Stimulated activated CD8-positive, alpha-beta memory T cell treated with anti-CD3 and anti-CD28 coated beads, Interleukin-15, amount 100 ng/mL, for 48 hours (primary cell): ENCODE results near the gene P2RY6.
"Not testable (repeated sequence)": the region's sequence is repeated elsewhere in the genome, so short reads cannot be mapped to it uniquely, and the experiment has no call there.

Experiments
- DNase-seq, 2 donors: peaks; one replicate each; pipeline ENCODE4 v3.0.0-alpha.2; 2020; ENCODE audit warnings: low read depth in 2 of 2

P2RY6 gene

DNA sequence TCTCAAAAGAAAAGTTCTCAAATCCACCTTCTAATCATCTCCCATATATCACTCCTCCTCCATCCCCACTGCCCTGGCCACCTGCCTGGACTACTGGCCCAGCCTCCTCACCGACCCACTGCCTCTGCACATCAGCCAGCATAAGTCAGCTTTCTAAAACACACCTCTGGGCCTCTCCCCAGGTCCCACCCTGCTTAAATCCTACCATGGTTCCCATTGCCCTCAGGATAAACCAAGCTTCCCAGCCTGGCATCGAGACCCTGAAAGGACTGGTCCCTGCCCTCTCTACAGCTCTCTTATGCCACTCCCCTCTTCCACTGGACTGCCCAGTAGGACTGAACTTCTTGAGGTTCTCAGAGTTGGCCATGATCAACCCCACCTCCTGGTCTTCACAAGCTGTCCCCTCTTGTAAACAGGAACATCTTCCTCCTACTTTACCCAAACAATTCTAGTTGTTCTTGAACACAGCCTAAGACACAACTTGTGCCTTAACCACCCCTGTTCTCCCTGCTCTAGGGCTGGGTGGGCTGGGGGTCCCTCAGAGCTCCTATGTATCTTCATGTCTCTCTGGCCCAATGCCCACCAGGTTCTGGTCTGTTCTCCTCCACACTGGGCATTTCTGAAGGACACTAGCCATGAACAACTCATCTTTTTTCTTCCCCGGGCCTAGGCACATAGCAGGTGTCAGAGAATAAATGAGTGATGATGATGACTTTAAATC is 12.6 kb upstream of the P2RY6 start:
- DNase-seq, result no peak

DNA sequence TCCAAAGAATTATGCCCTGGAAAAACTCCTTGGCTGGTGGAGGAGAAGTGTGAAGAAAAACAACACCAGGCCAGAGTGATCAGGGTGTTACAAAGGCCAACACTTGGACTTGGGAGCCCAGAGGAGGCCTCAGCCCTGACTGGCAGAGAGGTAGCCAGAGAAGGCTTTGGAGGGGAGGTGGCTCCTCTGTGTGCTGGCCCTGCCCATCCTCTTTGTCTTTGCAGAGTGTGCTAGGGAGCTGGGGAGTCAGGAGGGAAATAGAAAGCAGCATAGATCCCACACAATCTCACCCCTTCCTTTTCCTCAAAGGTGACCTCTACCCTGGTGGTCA is 12.0 kb upstream of the P2RY6 start:
- no peak for DNase-seq

DNA sequence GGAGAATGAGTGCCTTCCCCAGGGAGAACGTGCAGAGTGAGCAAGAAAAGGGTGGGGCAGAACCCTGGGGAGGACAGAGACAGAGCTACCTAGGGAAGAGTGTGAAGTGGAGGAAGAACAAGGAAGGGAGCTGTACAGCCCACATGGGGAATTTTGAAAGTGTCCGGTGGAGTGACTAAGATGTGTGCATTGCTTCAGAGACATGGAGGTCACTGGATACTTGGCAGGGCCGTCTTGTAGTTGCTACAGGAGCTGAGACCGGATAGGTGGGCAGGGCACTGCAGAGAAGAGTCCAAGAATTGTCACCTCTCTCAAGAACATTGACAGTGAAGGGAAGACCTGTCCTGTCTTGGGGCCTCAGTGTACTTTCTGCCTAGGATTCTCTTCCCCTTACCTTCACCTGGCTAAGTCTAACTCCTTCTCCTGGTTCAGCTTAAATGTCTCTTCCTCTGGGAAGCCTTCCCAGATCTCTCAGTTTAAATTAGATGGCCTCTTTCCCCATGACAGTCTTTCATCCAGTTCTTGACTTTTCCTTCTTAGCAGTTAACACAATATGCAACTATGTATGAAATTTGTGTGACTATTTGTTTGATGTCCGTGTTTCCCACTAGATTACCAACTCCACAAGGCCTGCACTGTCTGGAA is 9.2 kb upstream of the P2RY6 start:
- no peak for DNase-seq

DNA sequence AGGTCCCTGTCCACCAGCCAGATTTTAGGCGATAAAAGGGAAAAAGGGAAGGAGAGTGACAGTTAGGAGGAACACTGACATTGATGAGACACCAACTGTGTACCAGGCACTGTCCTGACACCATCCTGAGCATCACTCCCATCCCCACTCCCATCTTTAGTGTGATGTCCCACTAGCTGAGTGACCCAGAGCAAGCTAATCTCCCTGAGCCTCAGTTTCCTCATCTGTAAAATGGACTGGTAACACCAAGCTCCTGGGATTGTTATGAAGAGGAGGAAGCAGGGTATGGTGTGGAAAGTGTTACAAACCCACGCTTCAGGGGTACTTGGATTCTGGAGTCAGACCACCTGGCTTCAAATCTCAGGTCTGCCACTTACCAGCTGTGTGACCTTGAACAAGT is 8.5 kb upstream of the P2RY6 start:
- DNase-seq, result no peak

DNA sequence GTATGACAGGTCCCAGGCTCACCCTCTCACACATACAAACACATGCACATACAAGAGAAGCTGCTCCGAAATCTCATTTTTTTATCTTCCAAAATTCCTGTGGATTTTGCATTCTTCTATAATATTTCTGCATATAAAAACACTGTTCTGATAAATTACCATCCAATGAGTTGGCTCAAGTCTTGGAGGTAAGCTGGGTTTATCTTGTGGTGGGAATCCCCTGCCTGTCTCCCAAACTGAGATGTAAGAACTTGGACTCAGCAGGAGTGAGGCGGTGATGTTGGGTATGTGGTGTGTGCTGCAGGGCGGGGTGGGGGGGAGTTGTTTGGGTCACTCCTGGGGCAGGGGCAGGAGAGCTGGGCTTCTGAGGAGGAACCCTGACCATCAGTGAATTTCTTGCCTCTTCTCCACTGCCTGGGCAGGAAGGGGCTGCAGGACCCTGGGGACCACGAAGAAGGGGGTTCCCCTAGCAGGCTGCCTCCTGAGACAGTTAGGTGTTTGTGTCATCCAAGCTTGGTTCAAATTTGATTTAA is 6.8 kb upstream of the P2RY6 start:
- DNase-seq, result no peak

DNA sequence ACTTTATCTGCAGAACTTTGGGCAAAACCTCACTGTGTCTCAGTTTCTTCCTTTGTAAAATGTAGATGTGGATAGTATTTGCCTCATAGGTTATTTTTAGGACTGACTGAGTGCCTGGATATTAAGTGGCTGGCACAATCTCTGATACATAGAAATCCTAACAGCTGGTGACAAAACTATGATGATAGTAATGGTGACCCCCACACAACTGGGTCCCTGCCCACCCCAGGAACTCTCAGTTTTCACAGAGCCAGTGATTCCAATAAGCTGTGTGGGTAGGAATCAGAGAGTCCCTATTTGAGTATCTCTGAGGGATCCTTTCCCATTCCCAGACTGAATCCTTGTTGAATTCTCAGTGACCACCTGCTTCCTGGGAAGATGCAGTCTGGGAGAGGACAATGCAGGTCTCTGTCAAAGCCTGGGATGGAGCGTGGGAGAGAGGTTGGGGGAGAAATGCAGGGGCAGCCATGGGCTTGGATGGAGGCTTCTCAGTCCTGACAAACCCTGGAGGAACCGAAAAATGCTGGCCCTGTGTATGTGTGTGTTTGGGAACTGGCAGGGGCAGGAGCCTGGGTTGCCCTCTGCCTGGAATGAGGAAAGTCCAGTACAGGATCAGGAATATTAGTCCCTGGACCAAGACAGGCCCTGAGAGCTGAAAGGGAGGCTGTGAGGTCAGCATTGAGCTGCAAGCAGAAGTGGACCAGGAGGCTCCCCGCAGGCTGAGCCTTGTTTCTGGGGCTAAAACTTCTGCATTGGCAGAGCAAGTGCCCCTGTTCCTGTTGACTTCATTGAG is 6.1 kb upstream of the P2RY6 start:
- DNase-seq, result no peak

DNA sequence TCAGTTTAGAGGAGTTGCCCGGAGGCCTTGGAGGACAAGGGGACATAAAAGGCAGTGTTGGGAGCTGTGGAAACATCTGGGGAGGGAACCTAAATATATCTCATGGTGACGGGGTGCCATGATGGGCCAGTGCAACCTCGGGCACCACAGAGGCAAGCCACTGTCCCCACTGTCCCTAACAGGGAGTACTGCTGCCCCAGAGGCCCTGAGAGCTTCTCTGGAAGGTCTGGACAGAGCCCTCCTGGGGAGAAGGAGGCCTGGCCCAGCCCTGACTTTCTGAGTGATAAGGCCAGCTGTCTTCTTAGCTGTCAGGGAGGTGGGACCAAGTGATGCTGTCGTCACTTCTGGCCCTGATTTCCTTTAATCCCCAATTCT is 5.5 kb upstream of the P2RY6 start:
- no peak for DNase-seq

DNA sequence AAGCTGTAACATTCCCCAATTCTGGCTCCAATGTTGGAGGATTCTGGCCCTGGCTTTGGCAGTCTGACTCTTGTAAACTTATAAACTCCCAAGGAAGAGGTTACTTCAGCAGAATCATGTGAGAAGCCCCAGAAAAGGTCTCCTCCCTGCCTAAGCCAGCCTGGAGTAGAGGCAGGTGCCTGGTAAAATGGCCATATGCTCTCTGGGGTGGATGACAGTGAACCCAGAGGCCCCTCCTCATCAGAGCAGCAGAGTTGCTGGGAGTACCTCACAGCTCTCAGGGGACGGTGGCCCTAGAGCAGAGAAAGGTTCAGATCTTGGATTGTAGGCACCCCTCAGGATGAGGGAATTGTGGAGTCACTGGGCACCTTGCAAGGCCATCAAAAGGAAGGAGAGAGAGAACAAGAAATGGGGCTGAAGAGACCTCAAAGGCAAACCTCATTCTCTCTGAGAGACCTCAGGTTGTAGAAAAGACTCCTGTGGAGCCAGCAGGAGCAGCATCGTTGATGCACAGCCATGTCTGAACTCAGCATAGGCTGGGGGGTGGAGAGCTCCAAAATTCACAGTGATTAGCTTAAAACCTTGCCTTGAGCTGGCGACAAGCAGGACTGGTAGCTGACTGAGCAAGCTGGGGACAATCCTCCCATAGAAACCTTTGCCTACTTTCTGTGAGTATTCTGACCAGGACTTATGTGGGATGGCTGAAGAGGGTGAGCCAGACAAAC is 4.9 kb upstream of the P2RY6 start:
- DNase-seq, result no peak

DNA sequence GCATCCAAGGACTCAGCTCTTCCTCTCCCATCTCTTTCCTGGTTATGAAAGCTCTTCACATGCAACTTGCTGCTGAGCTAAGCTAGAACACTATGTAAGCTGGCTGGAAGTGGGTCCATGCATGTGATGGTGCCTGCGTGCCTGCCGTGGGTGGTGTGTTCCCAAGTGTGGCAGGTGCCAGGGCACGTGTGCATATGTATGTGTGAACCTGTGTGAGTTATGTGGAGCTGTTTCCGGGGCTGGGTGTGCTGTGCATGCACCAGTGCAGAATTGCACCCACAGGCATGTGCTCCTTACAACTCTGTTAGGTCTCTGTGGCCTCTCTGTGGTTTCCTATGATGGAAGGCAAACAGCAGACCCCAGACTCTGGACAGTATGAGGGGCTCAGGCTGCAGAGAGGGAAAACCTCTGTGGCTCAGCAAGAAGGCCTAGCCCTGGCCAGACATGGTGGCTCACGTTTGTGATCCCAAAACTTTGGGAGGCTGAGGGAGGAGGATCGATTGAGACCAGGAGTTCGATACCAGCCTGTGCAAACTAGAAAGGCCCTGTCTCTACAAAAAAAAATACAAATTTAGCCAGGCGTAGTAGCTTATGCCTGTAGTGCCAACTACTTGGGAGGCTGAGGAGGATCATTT is 4.1 kb upstream of the P2RY6 start:
- no peak for DNase-seq

DNA sequence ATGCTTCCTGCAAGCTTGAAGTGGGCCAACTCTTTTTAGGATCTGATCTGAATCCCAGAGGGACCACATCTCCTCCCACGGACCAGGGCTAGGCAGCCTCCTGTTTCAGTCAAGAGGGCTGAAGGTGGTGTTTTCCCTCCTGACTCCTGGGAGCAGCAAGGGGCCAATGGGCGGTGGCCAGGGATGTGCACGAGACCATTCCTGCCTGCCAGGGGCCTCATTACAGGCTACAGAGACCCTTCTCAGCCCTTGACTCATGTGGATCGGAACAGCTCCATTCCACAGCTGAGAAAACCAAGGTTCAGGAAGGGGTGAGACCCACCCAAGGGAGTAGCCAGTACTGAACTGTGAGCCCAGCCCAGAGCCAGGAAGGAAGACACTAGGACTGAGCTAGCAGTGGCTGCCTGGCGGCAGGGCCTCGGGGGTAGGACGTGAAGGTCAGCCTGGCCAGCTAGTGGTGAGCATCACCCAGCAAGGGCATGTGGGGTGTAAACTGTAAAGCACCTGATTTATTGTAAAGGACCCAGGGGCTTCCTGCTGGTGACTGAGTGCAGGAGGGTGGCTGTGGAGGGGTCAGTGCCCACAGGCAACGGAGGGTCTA is 3.4 kb upstream of the P2RY6 start:
- DNase-seq, result no peak

DNA sequence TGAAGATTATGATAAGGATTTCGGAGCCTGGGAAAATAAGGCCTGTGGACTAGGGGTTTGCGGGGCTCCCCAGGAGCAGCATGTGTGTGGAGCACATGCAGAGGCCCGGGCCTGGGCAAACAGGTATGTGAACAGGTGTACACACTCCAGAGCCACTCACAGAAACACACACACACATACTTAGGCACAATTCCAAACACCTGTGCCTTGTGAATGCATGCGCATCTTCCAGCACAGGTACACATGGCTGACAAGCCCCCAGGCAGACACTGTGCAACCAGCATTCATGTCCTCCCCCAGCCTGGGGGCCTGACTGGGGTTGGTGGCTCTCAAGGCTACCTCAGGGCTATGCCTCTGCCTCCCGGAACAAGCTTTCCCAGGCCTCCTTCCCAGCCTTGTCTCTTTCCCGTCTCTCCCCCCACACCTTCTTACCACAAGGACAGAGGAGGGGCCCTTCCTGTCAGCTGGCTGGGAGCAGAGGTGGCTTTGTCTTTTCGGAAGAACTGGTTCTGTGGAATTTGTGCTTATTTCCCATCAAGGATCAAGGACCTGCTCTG is 2.6 kb upstream of the P2RY6 start:
- DNase-seq, result no peak

DNA sequence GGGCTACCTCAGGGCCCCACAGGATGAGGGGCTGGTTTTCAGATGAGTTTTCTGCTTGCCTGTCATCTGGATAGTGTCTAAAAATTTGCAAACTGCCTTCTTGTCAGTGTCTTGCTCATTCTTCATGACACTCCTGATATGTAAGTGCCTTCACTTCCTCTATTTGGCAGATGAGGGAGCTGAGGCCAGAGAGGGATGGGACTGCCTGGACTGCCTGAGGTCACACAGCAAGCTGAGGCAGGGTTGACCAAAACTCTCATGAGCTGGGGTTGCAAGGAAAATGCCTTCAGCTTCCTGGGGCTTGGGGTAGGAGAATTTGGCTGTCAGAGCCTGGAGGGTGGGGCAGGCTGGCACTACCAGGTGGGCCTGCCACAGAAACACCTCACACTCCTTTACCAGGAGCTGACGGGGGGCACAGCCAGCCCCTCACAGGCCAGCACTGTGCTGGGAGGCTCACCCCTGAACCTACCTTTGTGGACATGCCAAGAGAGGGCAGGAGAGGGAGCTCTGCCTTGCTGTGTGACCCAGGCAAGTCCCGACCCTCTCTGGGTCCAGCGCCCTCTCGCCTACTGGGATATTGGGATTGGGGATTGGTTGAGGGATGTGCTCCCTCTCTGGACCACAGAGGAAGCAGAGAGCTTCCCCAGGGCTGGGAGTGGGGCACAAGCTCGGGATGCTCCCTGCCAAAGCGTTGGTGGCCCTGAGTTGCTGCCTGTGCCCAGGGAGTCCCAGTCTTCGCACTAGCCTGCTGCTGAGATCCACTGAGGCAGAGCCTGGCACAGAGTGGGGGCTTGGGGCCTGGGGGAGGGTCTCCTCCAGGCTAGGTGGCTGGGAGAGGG is 1.9 kb upstream of the P2RY6 start:
- no peak for DNase-seq

DNA sequence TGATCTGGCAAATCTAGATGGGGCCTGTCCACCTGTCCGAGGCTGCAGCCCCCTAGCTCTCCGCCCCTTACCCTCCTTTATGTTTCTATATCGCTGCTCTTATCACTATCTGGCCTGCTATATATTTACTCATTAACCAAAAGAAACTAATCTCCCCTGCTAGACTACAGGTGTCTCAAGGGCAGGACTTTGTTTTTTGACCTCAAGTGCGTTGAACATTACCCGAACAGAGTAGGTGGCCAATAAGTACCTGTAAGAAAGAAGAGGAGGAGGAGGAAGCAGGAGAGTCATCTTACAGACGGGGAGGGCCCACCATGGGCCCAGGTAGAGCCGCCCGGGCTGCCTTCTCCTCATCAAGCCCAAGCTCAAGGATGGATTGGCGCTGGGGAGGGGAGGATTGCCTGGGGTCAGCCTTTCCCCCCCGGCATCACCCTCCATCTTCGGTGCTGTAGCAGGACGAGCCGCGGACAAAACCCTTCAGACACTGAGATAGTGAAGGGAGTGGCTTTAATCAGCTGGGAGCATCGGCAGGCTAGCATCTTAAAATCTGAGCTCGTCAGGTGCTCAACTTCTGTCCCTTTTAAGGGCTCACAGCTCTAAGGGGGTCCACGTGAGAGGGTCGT is 1.2 kb upstream of the P2RY6 start:
- DNase-seq, result no peak

DNA sequence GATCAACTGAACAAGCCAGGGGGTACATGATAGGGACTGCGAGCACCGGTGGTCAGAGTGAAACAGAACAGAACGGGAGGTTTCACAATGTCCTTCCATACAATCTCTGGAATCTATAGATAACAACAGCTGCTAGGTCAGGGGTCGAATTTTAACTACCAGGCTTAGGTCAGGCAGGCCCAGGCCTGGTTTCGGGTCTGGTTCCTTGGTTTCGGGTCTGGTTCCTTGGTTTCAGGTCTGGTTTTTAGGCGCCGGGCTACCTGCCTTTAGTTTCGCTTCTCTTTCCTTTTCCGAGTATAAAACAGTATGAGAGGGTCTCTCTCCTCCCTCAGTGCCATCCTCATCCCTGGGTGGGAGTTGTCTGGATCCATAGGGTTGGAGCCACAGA is 666 bp upstream of the P2RY6 start:
- DNase-seq, result not testable (repeated sequence)

DNA sequence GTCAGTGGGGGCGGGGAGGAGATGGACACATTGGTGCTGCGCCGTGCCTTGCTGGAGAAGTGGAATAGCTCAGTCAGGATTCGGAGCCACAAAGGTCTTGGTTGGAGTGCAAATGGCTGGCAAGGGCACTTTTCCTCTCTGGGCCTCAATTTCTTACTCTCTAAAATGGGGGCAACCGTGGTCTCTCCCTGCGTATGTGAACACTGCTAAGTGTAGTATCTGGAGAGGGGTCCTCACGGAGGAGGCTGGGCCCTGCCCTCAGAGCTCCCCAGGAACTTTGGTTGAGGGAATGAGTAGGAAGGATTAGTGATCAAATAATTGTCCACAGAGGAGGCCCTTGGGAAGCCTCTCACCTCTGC is 521 bp downstream of the P2RY6 start:
- no peak for DNase-seq

DNA sequence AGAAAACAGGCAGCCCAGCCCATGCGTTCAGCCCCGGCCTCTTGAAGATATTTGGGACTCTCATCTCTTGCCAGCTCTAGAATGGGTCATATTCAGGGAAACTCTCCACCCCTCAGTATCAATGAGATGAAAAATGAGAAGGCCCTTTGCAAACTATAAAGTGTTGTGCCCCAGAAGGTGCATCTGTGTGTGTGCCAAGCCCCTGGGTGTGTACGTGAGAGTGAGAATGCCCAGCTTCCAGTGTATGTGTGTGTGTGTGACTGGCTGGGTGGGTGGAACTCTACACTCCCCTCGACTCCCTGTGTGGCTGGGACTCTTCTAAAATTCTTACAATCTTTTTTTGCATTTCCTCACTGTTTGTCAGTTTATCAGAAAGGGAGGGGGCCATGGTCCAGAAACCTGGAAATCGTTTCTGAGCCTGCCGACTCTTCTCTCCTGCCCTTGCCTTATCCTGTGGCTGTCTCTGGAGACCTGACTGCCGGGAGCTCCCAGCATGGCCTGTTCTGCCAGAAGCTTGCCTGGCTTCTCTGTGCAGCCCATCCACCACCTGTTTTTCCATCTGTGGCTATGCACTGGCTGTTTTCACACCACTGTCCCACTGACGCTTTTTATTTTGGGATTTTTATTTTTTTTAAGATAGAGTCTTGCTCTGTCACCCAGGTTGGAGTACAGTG is 1.2 kb downstream of the P2RY6 start:
- DNase-seq, result no peak

DNA sequence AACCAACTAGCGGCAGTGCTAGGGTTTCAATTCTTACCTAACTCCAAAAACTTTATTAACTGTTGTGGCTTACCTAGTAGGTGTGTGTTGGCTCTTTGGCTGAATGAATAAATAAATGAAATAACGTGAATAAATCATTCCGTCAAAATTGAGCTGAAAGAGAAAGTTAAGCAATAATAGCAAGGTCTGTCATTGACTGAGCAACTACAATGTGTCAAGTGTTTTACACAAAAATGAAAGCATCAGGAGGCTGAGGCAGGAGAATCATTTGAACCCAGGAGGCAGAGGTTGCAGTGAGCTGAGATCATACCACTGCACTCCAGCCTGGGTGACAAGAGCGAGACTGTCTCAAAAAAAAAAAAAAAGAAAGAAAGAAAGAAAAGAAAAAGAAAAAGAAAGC is 2.1 kb downstream of the P2RY6 start:
- not testable (repeated sequence) for DNase-seq

DNA sequence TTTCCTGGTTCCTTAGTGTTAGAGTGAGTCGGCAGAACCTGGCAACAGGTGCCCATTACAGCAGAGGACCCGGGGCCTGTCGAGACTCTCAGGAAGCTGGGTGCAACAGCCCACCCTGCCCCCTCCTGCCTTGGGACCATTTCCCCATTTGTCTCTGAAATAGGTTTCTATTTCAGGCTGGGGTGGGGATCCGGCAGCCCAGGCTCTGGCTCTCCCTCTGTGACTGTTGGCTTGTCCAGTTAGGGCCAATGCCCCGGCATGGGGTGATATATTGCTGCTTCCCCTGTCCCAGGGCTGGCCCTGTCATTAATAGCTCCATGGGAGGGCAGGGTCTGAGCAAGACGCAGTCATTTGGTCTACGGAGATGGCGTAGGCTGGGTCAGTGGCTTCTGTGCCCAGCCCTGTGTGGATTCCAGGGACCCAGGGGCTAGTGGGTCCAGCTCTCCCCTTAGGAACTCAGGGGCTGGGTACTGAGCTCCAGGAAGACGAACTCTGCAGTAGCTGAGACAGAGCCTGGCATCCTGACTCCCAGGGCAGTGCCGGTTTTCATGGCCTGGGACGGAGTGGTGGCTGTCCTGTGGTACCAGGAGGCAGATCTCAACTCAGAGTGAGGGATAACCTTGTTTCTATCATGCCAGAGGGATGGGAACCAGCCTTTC is 2.7 kb downstream of the P2RY6 start:
- no peak for DNase-seq

DNA sequence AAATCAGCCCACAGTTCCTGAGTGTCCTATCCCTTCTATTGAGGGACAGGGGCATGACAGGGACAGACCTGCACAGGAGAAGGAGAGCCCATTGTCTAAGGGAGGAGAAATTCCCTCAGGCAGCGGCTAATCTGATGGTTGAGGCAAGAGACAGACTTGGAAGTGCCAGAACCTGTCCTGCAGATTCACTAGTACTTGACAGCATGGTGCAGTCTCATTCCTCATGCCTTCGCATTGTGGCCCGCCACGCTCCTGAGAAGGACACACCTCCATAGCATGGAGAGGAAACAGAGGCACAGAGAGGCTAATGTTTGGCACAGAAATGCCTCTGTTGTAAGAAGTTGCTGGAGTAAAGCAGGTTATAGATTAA is 3.2 kb downstream of the P2RY6 start:
- no peak for DNase-seq
